Measurements from ENCODE around the gene DENND10. TPM values are rescaled to one million over a fixed set of nuclear protein-coding genes. Genes with fewer than 3 reads are reported as not detected.

Gene DENND10
- total and polyA plus RNA-seq, 2 experiments from 2014 or later, result 41.4 to 41.8 TPM

GRCh38 chr10:119100434-119101238, 3.3 kb upstream of the DENND10 start:
- no peaks in the 10 kb centered on the region for H3K4me1 ChIP-seq (ENCODE audit: insufficient read depth)
- H3K4me2 ChIP-seq, result no peak overlapping the region
- Mint-ChIP-seq H3K27ac (no peak overlapping the region), H3K27me3 (ENCODE audit: insufficient read depth, low read depth, poor library complexity) (peaks cover 3% of the 10 kb centered on the region), H3K36me3 (ENCODE audit: low read depth) (no peaks in the 10 kb centered on the region), H3K9me3 (no peaks in the 10 kb centered on the region), H3K4me1 (peaks cover 4% of the 10 kb centered on the region), H3K4me3 (no peak overlapping the region)
- no peaks in the 10 kb centered on the region for H3K9me2 ChIP-seq (ENCODE audit: insufficient read depth)
- peaks cover 11% of the 10 kb centered on the region for H3K79me2 ChIP-seq (replicated peaks; ENCODE audit: insufficient read depth)
- no peak overlapping the region for H2AFZ ChIP-seq
- H3K36me3 ChIP-seq (ENCODE audit: insufficient read depth), result no peaks in the 10 kb centered on the region
- no peak for ATAC-seq
- no peaks in the 10 kb centered on the region for H3F3A ChIP-seq (replicated peaks; ENCODE audit: low read depth)
- peaks cover 2% of the 10 kb centered on the region; the same call in 1 of the 2 replicates for H4K20me1 ChIP-seq (replicated peaks; ENCODE audit: insufficient read depth)
- no peak for DNase-seq (ENCODE audit: low spot score)
- H3K4me3 ChIP-seq, result no peak overlapping the region
- TF ChIP-seq NANOG (IDR thresholded peaks at IDR 0.05; ENCODE audit: borderline replicate concordance), result no peak
- TF ChIP-seq, protein P1, sequence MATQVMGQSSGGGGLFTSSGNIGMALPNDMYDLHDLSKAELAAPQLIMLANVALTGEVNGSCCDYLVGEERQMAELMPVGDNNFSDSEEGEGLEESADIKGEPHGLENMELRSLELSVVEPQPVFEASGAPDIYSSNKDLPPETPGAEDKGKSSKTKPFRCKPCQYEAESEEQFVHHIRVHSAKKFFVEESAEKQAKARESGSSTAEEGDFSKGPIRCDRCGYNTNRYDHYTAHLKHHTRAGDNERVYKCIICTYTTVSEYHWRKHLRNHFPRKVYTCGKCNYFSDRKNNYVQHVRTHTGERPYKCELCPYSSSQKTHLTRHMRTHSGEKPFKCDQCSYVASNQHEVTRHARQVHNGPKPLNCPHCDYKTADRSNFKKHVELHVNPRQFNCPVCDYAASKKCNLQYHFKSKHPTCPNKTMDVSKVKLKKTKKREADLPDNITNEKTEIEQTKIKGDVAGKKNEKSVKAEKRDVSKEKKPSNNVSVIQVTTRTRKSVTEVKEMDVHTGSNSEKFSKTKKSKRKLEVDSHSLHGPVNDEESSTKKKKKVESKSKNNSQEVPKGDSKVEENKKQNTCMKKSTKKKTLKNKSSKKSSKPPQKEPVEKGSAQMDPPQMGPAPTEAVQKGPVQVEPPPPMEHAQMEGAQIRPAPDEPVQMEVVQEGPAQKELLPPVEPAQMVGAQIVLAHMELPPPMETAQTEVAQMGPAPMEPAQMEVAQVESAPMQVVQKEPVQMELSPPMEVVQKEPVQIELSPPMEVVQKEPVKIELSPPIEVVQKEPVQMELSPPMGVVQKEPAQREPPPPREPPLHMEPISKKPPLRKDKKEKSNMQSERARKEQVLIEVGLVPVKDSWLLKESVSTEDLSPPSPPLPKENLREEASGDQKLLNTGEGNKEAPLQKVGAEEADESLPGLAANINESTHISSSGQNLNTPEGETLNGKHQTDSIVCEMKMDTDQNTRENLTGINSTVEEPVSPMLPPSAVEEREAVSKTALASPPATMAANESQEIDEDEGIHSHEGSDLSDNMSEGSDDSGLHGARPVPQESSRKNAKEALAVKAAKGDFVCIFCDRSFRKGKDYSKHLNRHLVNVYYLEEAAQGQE (IDR thresholded peaks at IDR 0.05; ENCODE audit: unreplicated experiment), result no peak
- TF ChIP-seq ZNF462 (CRISPR knock-in tag; IDR thresholded peaks at IDR 0.05), result no peak
- TF ChIP-seq, protein P2, sequence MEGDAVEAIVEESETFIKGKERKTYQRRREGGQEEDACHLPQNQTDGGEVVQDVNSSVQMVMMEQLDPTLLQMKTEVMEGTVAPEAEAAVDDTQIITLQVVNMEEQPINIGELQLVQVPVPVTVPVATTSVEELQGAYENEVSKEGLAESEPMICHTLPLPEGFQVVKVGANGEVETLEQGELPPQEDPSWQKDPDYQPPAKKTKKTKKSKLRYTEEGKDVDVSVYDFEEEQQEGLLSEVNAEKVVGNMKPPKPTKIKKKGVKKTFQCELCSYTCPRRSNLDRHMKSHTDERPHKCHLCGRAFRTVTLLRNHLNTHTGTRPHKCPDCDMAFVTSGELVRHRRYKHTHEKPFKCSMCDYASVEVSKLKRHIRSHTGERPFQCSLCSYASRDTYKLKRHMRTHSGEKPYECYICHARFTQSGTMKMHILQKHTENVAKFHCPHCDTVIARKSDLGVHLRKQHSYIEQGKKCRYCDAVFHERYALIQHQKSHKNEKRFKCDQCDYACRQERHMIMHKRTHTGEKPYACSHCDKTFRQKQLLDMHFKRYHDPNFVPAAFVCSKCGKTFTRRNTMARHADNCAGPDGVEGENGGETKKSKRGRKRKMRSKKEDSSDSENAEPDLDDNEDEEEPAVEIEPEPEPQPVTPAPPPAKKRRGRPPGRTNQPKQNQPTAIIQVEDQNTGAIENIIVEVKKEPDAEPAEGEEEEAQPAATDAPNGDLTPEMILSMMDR (conservative IDR thresholded peaks at IDR 0.05; ENCODE audit: low read depth in 2 of 2), result no peak
- TF ChIP-seq EZH2 (IDR thresholded peaks at IDR 0.05; ENCODE audit: low read depth, unreplicated experiment), result no peak
- no peak for TF ChIP-seq EZH2phosphoT487 (IDR thresholded peaks at IDR 0.05; ENCODE audit: unreplicated experiment)
- TF ChIP-seq CREB1 (CRISPR knock-in tag; IDR thresholded peaks at IDR 0.05; ENCODE audit: low read depth), result no peak
- no peak for TF ChIP-seq ZNF114 (CRISPR knock-in tag; IDR thresholded peaks at IDR 0.05)
- H3K27ac ChIP-seq (ENCODE audit: low read depth), result no peak overlapping the region
- no peaks in the 10 kb centered on the region for H3K27me3 ChIP-seq (ENCODE audit: insufficient read depth)

All from GM23338 (cell line).